ENCODE results near the gene HEMK1.

The HEMK1 gene, protein sequence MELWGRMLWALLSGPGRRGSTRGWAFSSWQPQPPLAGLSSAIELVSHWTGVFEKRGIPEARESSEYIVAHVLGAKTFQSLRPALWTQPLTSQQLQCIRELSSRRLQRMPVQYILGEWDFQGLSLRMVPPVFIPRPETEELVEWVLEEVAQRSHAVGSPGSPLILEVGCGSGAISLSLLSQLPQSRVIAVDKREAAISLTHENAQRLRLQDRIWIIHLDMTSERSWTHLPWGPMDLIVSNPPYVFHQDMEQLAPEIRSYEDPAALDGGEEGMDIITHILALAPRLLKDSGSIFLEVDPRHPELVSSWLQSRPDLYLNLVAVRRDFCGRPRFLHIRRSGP

DNA sequence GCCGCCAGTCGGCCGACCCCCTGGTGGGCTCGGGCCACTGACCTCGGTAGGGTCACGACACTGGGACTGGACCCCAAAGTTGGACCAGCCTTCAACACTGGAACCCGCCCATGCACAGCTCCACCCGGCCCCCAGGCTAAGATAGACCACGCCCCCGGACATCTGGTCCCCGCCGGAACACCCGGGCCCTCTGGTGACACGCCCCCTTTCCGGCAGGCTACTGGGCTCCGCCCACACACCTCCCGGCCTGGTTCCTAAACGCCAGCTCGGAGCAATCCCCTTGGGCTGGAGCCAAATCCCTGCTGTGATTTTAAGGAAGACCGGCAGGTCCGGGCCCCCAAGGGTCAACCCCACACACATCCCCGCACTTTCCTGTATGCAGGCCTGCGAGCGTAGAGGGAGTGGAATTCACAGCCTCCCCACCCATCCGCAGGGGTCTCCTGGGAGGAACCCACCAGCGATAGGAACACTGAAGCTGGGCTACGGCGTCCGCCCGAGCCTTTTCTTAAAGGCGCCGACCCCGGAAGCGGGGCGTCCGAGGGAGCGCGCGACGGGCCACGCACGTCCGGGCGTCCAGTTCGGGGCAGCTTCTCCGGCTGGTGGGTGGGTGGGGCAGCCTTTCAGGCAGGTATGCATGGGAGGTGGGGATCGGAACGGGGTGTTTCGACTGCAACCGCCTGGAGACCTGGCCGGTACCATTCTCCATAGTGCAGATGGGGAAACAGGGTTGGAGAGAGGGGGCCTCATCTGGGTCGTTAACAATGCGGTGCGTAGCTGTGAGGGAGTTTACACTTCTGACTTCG lies at the start of gene HEMK1:
Gene HEMK1 (plus strand): TSS at position 576 of the 803 bp plus-strand sequence. CDS start 1,583 bp downstream, outside the sequence.
- peak; percentile 91 for DNase-seq (ENCODE audit: low read depth)

- no peak for DNase-seq (ENCODE audit: low read depth)
These were observed 48.5 kb upstream of the HEMK1 start for GRCh38 chr3:50520849-50521248.

DNA sequence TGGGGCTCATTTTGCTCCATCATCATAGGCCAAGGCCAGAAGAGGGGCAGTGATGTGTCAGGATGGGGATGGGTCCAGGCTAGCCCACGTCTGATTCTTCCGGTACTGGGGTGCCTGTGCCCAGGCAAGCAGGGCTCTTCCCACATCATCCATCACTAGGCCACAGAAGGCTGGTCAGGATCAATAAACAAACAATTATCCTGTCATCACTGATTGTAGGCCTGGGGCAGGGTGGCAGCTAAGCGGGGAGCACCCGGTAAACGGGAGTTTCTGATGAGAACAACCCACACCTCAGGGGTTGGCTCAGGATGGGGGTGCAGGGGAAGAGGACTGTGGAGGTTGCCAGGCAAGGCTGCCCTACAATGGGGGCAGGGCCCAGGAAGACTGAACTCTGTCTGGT lies 47.8 kb upstream of the HEMK1 start:
- no peak for DNase-seq (ENCODE audit: low read depth)

- DNase-seq (ENCODE audit: low read depth), result no peak
These were observed 46.0 kb upstream of the HEMK1 start for GRCh38 chr3:50523279-50523811.

GRCh38 chr3:50524746-50525145 lies 44.6 kb upstream of the HEMK1 start:
- DNase-seq (ENCODE audit: low read depth), result no peak

- DNase-seq (ENCODE audit: low read depth), result no peak
These were observed 44.0 kb upstream of the HEMK1 start for GRCh38 chr3:50525191-50525910.

GRCh38 chr3:50525987-50526386 lies 43.3 kb upstream of the HEMK1 start:
- no peak for DNase-seq (ENCODE audit: low read depth)

- DNase-seq (ENCODE audit: low read depth), result no peak
These were observed 39.0 kb upstream of the HEMK1 start for GRCh38 chr3:50530001-50530970.

GRCh38 chr3:50531201-50531600 lies 38.1 kb upstream of the HEMK1 start:
- no peak for DNase-seq (ENCODE audit: low read depth)

DNA sequence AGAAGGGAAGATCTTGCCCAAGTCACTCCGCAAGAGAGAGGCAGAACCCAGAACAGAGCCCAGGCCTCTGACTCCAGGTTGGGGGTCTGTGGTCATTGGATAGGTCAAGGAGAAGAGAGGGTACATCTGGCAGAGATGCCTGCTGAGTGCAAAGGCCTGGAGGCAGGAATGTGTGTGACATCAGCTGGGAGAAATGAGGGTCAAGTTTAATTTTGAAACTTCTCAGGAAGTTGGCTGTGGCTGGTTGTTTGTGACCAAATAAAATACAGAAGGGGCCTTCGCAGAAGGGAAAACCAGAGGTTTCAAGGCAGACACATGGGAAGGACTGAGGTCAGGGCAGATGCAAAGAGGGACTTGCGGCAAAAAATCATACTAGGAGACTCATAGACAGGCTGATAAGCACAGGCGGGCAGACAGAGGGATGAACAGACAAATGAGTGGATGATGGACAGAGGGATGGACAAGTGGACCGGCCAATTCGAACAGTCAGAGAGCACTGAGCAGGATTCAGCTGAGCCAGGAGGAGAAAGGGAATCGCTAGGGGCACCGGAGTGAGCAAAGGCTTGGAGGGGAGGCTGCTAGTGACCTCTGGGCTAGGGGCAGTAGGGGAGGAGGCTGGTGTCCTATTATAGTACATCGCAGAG lies 37.1 kb upstream of the HEMK1 start:
- DNase-seq (ENCODE audit: low read depth), result no peak

GRCh38 chr3:50533316-50533715 lies 36.0 kb upstream of the HEMK1 start:
- no peak for DNase-seq (ENCODE audit: low read depth)

- DNase-seq (ENCODE audit: low read depth), result no peak
These were observed 35.4 kb upstream of the HEMK1 start for GRCh38 chr3:50533807-50534461.

DNA sequence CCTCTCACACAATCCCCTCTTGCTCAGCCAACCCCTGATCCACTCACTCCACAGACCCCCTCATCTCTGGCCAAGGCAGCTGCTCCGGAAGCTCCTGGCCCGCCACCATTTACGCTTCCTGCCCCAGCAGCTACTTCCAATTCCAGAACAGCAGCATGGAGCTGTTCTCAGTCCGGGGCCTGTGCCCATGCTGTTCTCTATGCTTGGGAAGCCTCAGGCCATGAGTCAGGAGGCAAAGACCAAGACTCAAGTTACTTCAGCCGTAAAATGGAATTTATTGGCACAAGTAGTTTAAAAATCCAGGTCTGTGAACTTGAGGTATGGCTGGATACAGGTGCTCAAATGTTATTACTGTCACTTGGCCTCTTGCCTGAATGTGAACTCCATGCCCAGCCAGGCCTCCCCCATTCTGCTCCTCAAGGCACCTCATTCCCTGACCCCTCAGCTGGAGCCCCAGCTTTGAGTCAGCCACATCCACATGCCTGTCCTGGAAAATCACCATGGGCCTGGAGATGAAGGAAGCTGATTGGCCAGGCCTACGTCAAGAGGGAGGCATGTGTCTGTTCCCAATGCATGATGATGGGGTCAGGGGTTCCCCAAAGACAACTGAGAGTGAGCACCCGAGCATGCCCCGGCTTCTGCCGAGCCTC lies 34.5 kb upstream of the HEMK1 start:
- DNase-seq (ENCODE audit: low read depth), result no peak

GRCh38 chr3:50536471-50537180 lies 32.7 kb upstream of the HEMK1 start:
- DNase-seq (ENCODE audit: low read depth), result no peak

- no peak for DNase-seq (ENCODE audit: low read depth)
These were observed 31.7 kb upstream of the HEMK1 start for GRCh38 chr3:50537421-50538129.

GRCh38 chr3:50539356-50540286 lies 29.7 kb upstream of the HEMK1 start:
- no peak for DNase-seq (ENCODE audit: low read depth)
